ENCODE data around the gene LRRC28. TPM values are rescaled to one million over a fixed set of nuclear protein-coding genes. Genes with fewer than 3 reads are reported as not detected.

LRRC28 gene
- total RNA-seq, 6 donors from 2014 or later, result 15.6 to 70.2 (median 20.1) TPM

DNA sequence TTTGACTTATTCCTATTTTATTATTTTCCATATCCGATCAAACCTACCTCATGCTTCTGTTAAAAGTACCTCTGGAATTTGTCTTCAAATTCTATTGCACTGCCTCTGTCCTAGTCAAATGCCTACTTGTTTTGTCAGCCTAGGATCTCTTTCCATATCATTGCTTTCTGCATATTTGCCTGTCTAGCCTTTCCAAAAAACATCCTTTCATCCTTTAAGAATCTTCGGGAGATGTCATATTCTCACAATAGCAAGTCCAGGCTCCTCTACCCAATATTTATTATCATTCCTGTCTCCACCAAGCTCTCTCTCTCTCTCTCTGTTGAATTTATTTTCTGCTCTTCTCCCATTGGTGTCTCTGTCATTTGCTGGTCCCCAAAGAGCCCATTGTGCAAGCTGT is 80.1 kb downstream of the LRRC28 start:
- Histone ChIP-seq H3K9me3 (no peaks in the 10 kb centered on the region), H3K4me1 (no peaks in the 10 kb centered on the region), H3K36me3 (no peaks in the 10 kb centered on the region), H3K27me3 (no peaks in the 10 kb centered on the region), H3K27ac (no peak overlapping the region), H3K4me3 (no peak overlapping the region)
- TF ChIP-seq POLR2AphosphoS5 (IDR thresholded peaks at IDR 0.05) (no peak), POLR2A (IDR thresholded peaks at IDR 0.05) (no peak), CTCF (IDR thresholded peaks at IDR 0.05) (no peak), EP300 (IDR thresholded peaks at IDR 0.05) (no peak)
- DNase-seq, result no peak
- ATAC-seq (ENCODE audit: low FRiP score in 2 of 2), result no peak
- WGBS, 2 donors, result 92 to 98% methylated on average over 2 of the region's 2 CpGs

GRCh38 chr15:99333413-99333812 is 82.1 kb downstream of the LRRC28 start:
- ATAC-seq (ENCODE audit: low FRiP score in 2 of 2), result no peak
- Histone ChIP-seq H3K4me3 (no peak overlapping the region), H3K27ac (no peak overlapping the region), H3K4me1 (no peaks in the 10 kb centered on the region), H3K9me3 (no peaks in the 10 kb centered on the region), H3K27me3 (no peaks in the 10 kb centered on the region), H3K36me3 (no peaks in the 10 kb centered on the region)
- TF ChIP-seq CTCF (IDR thresholded peaks at IDR 0.05) (no peak), EP300 (IDR thresholded peaks at IDR 0.05) (no peak), POLR2A (IDR thresholded peaks at IDR 0.05) (no peak)
- no peak for DNase-seq

GRCh38 chr15:99333981-99334380 is 82.7 kb downstream of the LRRC28 start:
- H3K27me3 ChIP-seq, result no peaks in the 10 kb centered on the region
- no peaks in the 10 kb centered on the region for H3K36me3 ChIP-seq
- H3K4me1 ChIP-seq, result no peaks in the 10 kb centered on the region
- H3K27ac ChIP-seq, result no peak overlapping the region
- no peak for TF ChIP-seq CTCF (IDR thresholded peaks at IDR 0.05)
- TF ChIP-seq POLR2A (IDR thresholded peaks at IDR 0.05), result no peak
- no peak for TF ChIP-seq EP300 (IDR thresholded peaks at IDR 0.05)
- TF ChIP-seq POLR2AphosphoS5 (IDR thresholded peaks at IDR 0.05), result no peak
- 73 to 81% methylated on average over 8 of the region's 8 CpGs for WGBS, 2 donors
- no peak for ATAC-seq (ENCODE audit: low FRiP score in 2 of 2)
- DNase-seq, result no peak
- no peak overlapping the region for H3K4me3 ChIP-seq
- no peaks in the 10 kb centered on the region for H3K9me3 ChIP-seq

DNA sequence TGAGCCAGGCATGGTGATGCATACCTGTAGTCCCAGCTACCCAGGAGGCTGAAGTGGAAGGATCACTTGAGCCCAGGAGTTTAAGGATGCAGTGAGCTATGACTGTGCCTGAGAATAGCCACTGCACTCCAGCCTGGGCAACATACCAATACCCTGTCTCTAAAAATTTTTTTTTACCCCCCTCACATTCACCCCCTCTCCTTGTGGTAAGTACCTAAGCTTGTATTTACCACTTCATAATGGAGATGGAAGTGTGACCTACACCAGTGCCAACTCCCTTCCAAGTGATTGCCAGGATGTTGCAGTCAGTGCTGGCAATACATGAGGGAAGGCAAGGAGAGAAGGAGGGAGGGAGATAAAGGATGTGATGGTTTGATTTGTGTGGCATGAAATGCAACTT is 84.2 kb downstream of the LRRC28 start:
- peaks cover 0 to 2% (median 0%) of the 10 kb centered on the region in 4 donors for H3K4me1 ChIP-seq
- no peak overlapping the region for H3K4me3 ChIP-seq
- DNase-seq, result no peak
- H3K27me3 ChIP-seq, result no peaks in the 10 kb centered on the region
- ATAC-seq (ENCODE audit: low FRiP score in 2 of 2), result no peak
- H3K27ac ChIP-seq, result no peak overlapping the region
- no peaks in the 10 kb centered on the region for H3K36me3 ChIP-seq
- TF ChIP-seq POLR2A (IDR thresholded peaks at IDR 0.05) (no peak), EP300 (IDR thresholded peaks at IDR 0.05) (no peak), CTCF (IDR thresholded peaks at IDR 0.05) (no peak), POLR2AphosphoS5 (IDR thresholded peaks at IDR 0.05) (no peak)
- H3K9me3 ChIP-seq, result no peaks in the 10 kb centered on the region

DNA sequence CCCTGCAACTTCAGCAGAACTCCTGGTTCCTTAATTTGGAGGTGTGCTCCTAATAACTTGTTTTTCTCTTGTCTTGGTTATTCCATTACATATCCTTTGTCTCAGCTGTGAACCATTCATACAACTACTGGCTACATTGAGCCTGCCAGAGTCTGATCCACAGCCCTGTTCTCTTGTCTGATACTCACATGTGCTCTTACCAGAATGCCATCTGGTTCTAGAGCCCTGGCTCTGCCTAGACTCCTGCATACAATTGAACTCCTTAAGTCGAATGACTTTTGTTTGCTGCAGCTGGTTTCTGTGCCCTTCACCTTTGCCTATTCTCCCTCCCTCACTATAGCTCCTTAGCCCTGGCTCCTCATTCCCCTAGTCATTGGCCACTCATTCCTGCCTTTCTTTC is 85.5 kb downstream of the LRRC28 start:
- DNase-seq, result no peak
- Histone ChIP-seq H3K4me3 (no peak overlapping the region), H3K4me1 (peaks cover 0 to 4% (median 0%) of the 10 kb centered on the region in 4 donors), H3K9me3 (no peaks in the 10 kb centered on the region), H3K27ac (no peak overlapping the region), H3K36me3 (no peaks in the 10 kb centered on the region), H3K27me3 (no peaks in the 10 kb centered on the region)
- no peak for TF ChIP-seq EP300 (IDR thresholded peaks at IDR 0.05)
- TF ChIP-seq POLR2A (IDR thresholded peaks at IDR 0.05), result no peak
- TF ChIP-seq POLR2AphosphoS5 (IDR thresholded peaks at IDR 0.05), result no peak
- no peak for TF ChIP-seq CTCF (IDR thresholded peaks at IDR 0.05)
- no peak for ATAC-seq (ENCODE audit: low FRiP score in 2 of 2)
- 90 to 93% methylated on average over 1 of the region's 1 CpG for WGBS, 2 donors

All from upper lobe of left lung (tissue), 6 donors.